K562 (cell line): Measurements from ENCODE around the gene FAM83G. TPM values are rescaled to one million over a fixed set of nuclear protein-coding genes. Genes with fewer than 3 reads are reported as not detected.

ENCODE experiments used
- ATAC-seq: fragments of 200-7000 bp; cut with Tn5 transposase; 3 replicates; pipeline ENCODE4 v1.9.1; 2020; ENCODE audit warnings: moderate library complexity
- BruUV-seq: library from RNA; stranded (reverse); fragments of 400-500 nt; replicated peaks from 2 replicates; lab custom pipeline; 2021; lab: Mats Ljungman, UMichigan
- CTCF ChIA-PET: fragments of 300-600 bp; formaldehyde crosslinking; extraction: SDS; loops from one replicate; lab custom pipeline; 2021; ENCODE audit warnings: low intra/inter-chr PET ratio; lab: Yijun Ruan, JAX
- POLR2A ChIA-PET: fragments of 300-600, 350-650 bp; sonication (Branson Sonifier 250); formaldehyde crosslinking; extraction: SDS; loops from one replicate; lab custom pipeline; 2021; ENCODE audit warnings: antibody characterized with exemption, inconsistent platforms; lab: Yijun Ruan, JAX
- DNase-seq, 4 experiments: peaks; one replicate each; pipeline versions ENCODE4 v3.0.0 to v3.0.0-alpha.2; 2011 to 2018; ENCODE audit warnings: low spot score in 3 of 4, mixed read lengths in 3 of 4; ENCODE audit errors: extremely low read depth in 1 of 4
- FAIRE-seq: peaks from 2 replicates; lab custom pipeline; 2011; peaks lifted over from hg19 to GRCh38; lab: Jason Lieb, UNC
- H2AFZ ChIP-seq: 2 replicates; pipeline ENCODE4 v1.6.0; 2011; ENCODE audit warnings: low read depth, low read length, control low read depth, inconsistent platforms
- H3K27ac ChIP-seq: fragments of 200-600 bp; 3 replicates; pipeline ENCODE4 v1.8.0; 2011; ENCODE audit warnings: low read depth, mild to moderate bottlenecking, control low read depth, inconsistent platforms, low read length, moderate library complexity, mixed read lengths; ENCODE audit errors: extremely low read depth
- H3K27me3 ChIP-seq, 2 experiments: fragments of 300-600 bp in 1 of 2; 2 replicates in 1 of 2; 3 replicates in 1 of 2; pipeline versions ENCODE4 v1.6.0 to v1.8.0; 2011; ENCODE audit warnings: inconsistent platforms in 2 of 2, low read length in 2 of 2, mild to moderate bottlenecking in 1 of 2, mixed read lengths in 1 of 2, moderate library complexity in 1 of 2; ENCODE audit not compliant: control insufficient read depth in 2 of 2, insufficient read depth in 2 of 2
- H3K36me3 ChIP-seq: fragments of 300-600 bp; 3 replicates; pipeline ENCODE4 v1.8.0; 2011; ENCODE audit warnings: mild to moderate bottlenecking, low read length, inconsistent platforms; ENCODE audit not compliant: control insufficient read depth, insufficient read depth
- H3K4me1 ChIP-seq, 2 experiments: fragments of 200-600 bp in 1 of 2; replicated peaks in 1 of 2; 2 replicates in 1 of 2; 3 replicates in 1 of 2; pipeline versions ENCODE4 v1.5.1 to v1.8.0; 2011; ENCODE audit warnings: inconsistent platforms in 2 of 2, low read length in 2 of 2, mild to moderate bottlenecking in 1 of 2, mixed read lengths in 1 of 2, moderate library complexity in 1 of 2; ENCODE audit not compliant: control insufficient read depth in 2 of 2, insufficient read depth in 2 of 2
- H3K4me2 ChIP-seq: 2 replicates; pipeline ENCODE4 v1.6.1; 2011; ENCODE audit warnings: low read length, control low read depth, inconsistent platforms, mixed read lengths; ENCODE audit not compliant: insufficient read depth
- H3K4me3 ChIP-seq: fragments of 200-600 bp; sonication (generic), shearing (Covaris generic); 2 replicates; pipeline ENCODE4 v1.5.1; 2016; ENCODE audit warnings: control low read depth, inconsistent platforms
- H3K79me2 ChIP-seq: fragments of 200-600 bp; 3 replicates; pipeline ENCODE4 v1.8.0; 2011; ENCODE audit warnings: low read length, inconsistent platforms; ENCODE audit not compliant: control insufficient read depth, insufficient read depth
- H3K9ac ChIP-seq, 2 experiments: 2 replicates each; pipeline versions ENCODE4 v1.6.0 to v1.6.1; 2011; ENCODE audit warnings: low read depth in 2 of 2, low read length in 2 of 2, control low read depth in 1 of 2, inconsistent platforms in 1 of 2, mild to moderate bottlenecking in 1 of 2, mixed read lengths in 1 of 2; ENCODE audit not compliant: insufficient read depth in 1 of 2
- H3K9me1 ChIP-seq: one replicate; pipeline ENCODE4 v1.6.0; 2011; ENCODE audit warnings: inconsistent platforms, mild to moderate bottlenecking, low read length, moderate library complexity; ENCODE audit not compliant: control insufficient read depth, insufficient read depth
- H3K9me3 ChIP-seq: replicated peaks from 2 replicates; pipeline ENCODE4 v1.5.1; 2011; ENCODE audit warnings: low read depth, low read length, inconsistent platforms; ENCODE audit not compliant: control insufficient read depth, insufficient read depth
- H4K20me1 ChIP-seq: replicated peaks from 2 replicates; pipeline ENCODE4 v1.6.1; 2011; ENCODE audit warnings: low read length, inconsistent platforms, mixed read lengths; ENCODE audit not compliant: control insufficient read depth, insufficient read depth
- E2F1 ChIP-seq: sonication (generic); formaldehyde crosslinking; IDR thresholded peaks from 2 replicates; pipeline ENCODE4 v1.8.1; 2023; ENCODE audit warnings: mild to moderate bottlenecking, missing genetic modification reagents, moderate library complexity
- ESRRB ChIP-seq: fragments of 250-450 bp; sonication (Bioruptor Pico); IDR thresholded peaks from 2 replicates; pipeline ENCODE4 v1.5.0; 2020; ENCODE audit warnings: mild to moderate bottlenecking, moderate library complexity, borderline replicate concordance
- HNRNPL ChIP-seq: fragments of 200-400 bp; formaldehyde crosslinking; IDR thresholded peaks from 2 replicates; pipeline ENCODE4 v1.6.1; 2017; ENCODE audit warnings: low read depth, mild to moderate bottlenecking, low read length
- KDM1A ChIP-seq, 2 experiments: fragments of 450-650 bp; IDR thresholded peaks; 2 replicates each; pipeline ENCODE4 v1.6.1; 2016; ENCODE audit warnings: mild to moderate bottlenecking in 2 of 2
- KDM2B ChIP-seq: fragments of 250-450 bp; sonication (Bioruptor Pico); IDR thresholded peaks from 2 replicates; pipeline ENCODE4 v1.8.0; 2021; ENCODE audit warnings: mild to moderate bottlenecking, moderate library complexity
- RBM25 ChIP-seq: fragments of 200-400 bp; formaldehyde crosslinking; IDR thresholded peaks from 2 replicates; pipeline ENCODE4 v1.6.1; 2018; ENCODE audit warnings: low read length, low read depth, moderate library complexity; ENCODE audit not compliant: severe bottlenecking
- SMARCA5 ChIP-seq: fragments of 450-650 bp; IDR thresholded peaks from 2 replicates; pipeline ENCODE4 v1.6.1; 2016
- TCF3 ChIP-seq: sonication (generic); formaldehyde crosslinking; IDR thresholded peaks from 2 replicates; pipeline ENCODE4 v1.4.0; 2020; ENCODE audit warnings: mild to moderate bottlenecking, missing genetic modification reagents
- ZNF146 ChIP-seq: IDR thresholded peaks from one replicate; pipeline ENCODE4 v1.6.1; 2018; ENCODE audit warnings: missing compliant biosample characterization; ENCODE audit not compliant: unreplicated experiment
- ZNF707 ChIP-seq: fragments of 250-450 bp; sonication (Bioruptor Pico); conservative IDR thresholded peaks from 2 replicates; pipeline ENCODE4 v1.8.0; 2022; ENCODE audit warnings: inconsistent platforms, mild to moderate bottlenecking, moderate library complexity
- in situ Hi-C: fragments of 300-500 bp; cut with MboI; formaldehyde crosslinking; loops from 4 replicates; pipeline ENCODE4 v1.15.0; 2018; ENCODE audit warnings: inconsistent platforms, mixed read lengths
- intact Hi-C: fragments of 100-400 bp; cut with micrococcal nuclease; formaldehyde crosslinking; loops from 2 replicates; pipeline ENCODE4 v1.14.2; 2022
- polyA plus RNA-seq, 8 experiments: library from polyadenylated mRNA; depleted of rRNA in 4 of 8; stranded (reverse) in 5 of 8; unstranded in 3 of 8; fragments of >200 nt; fragmentation: Nextera tagmentation in 2 of 8; fragmentation: Illumina TruSeq in 1 of 8; extraction: Ambion mirVana in 2 of 8; extraction: Trizol in 1 of 8; gene quantifications; 2 replicates each; pipeline versions ENCODE4 v1.2.1 to v1.2.3, GENCODE V29; 2011 to 2014; ENCODE audit warnings: inconsistent platforms in 1 of 8, missing spikeins in 1 of 8
- total RNA-seq, 7 experiments: library from RNA; depleted of rRNA in 6 of 7; stranded (reverse); fragments of >200 nt in 6 of 7; fragmentation: Illumina TruSeq in 2 of 7; extraction: Trizol in 2 of 7; gene quantifications; 2 replicates each; pipeline versions ENCODE4 v1.2.1 to v1.2.3, GENCODE V29; 2011 to 2021; ENCODE audit warnings: low replicate concordance in 1 of 7

FAM83G gene
- total and polyA plus RNA-seq, 9 of the 15 experiments (the other 6 are each of a cell fraction or from before 2014, with no cell fraction given), result 0.04 to 10.3 (median 4.5) TPM; not detected in 1

- no peaks in the 10 kb centered on the region for H3K9me1 ChIP-seq
- H3K36me3 ChIP-seq, result peaks cover 18% of the 10 kb centered on the region; the same call in 1 of the 3 replicates
- no peak for ATAC-seq
- H3K4me3 ChIP-seq, result no peak overlapping the region
- no peak overlapping the region for H2AFZ ChIP-seq
- POLR2A ChIA-PET, result no interaction called here
- peaks cover 13 to 31% of the 10 kb centered on the region in 2 experiments for H3K4me1 ChIP-seq
- BruUV-seq, result no TSS peak
- no peak overlapping the region for H3K9ac ChIP-seq
- FAIRE-seq, result no peak
- CTCF ChIA-PET, result no interaction called here
- peaks cover 8% of the 10 kb centered on the region; the same call in 1 of the 2 replicates for H4K20me1 ChIP-seq
- in situ Hi-C loops (no loop called here), intact Hi-C loops (no loop called here)
- H3K27me3 ChIP-seq, result no peaks in the 10 kb centered on the region
- peaks cover 13% of the 10 kb centered on the region; the same call in 2 of the 3 replicates for H3K79me2 ChIP-seq
- no peak overlapping the region for H3K27ac ChIP-seq
- H3K4me2 ChIP-seq, result no peak overlapping the region
- TF ChIP-seq KDM1A (IDR thresholded peaks at IDR 0.05) (0 out of 4 replicates have a peak, but pooled peaks of 1 of the 2 experiments have one; percentile 13), E2F1 (CRISPR knock-in tag) (no peak), HNRNPL (no peak), TCF3 (CRISPR knock-in tag) (no peak), KDM2B (no peak), ESRRB (CRISPR knock-in tag) (no peak), ZNF707 (no peak), RBM25 (peak; percentile 86), ZNF146 (CRISPR knock-in tag) (peak; percentile 93), SMARCA5 (0 out of 2 replicates have a peak, but pooled peaks have one; percentile 14)
- no peak for DNase-seq
- H3K9me3 ChIP-seq, result no peaks in the 10 kb centered on the region
Observed at GRCh38 chr17:19006698-19007097, 2.1 kb upstream of the FAM83G start.
